Stimulated activated CD8-positive, alpha-beta memory T cell treated with anti-CD3 and anti-CD28 coated beads, Interleukin-15, amount 100 ng/mL, for 24 hours (primary cell): ENCODE data around the gene BTBD2.

ENCODE experiments used
- DNase-seq: peaks from one replicate; pipeline ENCODE4 v3.0.0-alpha.2; 2020; ENCODE audit warnings: low read depth

Gene BTBD2

DNA sequence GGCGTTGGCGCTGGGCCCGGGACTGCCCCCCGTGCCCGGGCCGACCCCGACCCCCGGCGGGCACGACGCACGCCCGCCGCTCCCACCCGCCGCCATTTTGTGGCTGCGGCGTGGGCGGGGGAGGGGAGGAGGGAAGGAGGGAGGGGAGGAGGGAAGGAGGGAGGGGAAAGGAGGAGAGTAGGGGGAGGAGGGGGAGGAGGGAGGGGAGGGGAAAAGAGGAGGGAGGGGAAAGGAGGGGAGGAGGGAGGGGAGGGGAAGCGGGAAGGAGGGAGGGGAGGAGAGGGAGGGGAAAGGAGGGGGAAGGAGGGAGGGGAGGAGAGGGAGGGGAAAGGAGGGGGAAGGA, at the start of gene BTBD2:
Gene BTBD2, minus strand, starts transcription at position 107 of the 343 bp plus-strand sequence. Its CDS starts 11 bp downstream, at position 96.
- peak; percentile 32 for DNase-seq

DNA sequence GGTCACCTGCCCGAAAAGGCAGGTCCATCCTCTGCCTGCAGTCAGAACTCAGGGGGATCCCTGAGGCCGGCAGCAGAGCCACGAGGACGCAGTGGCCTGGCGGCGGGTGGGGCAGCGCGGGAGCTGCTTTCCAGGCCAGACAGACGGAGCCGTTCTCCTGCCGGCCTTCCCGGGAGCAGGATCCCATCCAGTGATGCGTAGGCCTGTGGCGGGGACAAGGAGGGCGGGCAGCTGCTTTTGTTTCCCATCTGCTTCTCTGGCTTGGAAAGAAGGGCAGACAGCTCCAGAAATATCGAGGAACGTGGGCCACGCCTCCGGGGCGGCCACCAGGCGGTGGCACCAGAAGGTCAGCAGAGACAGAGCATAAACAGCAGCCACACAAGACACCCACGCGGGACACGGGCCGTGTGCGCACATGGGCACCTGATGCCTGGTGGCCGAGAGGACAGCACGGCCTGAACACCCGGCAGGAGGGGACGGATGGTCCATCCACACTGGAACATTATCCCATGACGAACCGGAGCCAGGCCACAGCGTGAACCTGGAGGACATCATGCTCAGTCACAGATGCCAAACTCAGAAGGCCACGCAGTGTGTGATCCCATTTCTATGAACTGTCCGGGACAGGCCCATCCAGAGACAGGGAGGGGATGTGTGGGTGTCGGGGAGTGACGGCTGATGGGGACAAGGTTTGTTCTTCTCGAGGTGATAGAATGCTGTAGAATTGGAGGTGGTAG, 49.4 kb upstream of the BTBD2 start:
- DNase-seq: no peak

DNA sequence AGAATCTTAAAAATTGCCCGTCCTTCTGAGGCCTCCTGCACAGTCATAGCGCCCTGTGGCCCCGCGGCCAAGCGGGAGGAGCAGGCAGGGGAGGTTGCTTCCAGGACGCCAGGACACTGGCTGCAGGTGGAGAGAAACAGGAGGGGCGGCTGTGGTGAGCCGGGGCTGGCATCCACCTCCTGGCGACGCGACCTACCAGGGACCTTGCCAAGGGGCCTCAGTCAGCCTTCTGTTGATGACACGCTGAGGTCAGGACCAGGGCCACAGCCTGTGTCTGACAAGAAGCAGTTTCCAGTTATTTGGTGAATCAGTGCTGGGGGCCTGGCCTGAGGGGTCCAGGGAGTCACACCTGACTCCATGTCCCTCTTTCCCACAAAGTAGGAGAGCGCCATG, 48.9 kb upstream of the BTBD2 start:
- DNase-seq: no peak

DNA sequence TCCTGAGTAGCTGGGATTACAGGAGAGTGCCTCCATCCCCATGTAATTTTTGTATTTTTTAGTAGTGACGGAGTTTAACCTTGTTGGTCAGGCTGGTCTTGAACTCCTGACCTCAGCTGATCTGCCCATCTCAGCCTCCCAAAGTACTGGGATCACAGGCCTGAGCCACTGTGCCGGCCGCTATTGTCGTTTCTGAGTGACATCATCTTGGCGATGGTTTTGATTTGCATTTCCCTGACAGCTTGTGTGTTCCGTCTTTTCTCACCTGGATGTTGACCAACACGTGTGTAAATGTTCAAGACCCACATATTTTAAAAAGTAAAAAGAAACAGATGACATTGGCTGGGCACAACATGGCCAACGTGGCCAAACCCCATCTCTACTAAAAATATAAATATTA, 48.3 kb upstream of the BTBD2 start:
- no peak for DNase-seq

DNA sequence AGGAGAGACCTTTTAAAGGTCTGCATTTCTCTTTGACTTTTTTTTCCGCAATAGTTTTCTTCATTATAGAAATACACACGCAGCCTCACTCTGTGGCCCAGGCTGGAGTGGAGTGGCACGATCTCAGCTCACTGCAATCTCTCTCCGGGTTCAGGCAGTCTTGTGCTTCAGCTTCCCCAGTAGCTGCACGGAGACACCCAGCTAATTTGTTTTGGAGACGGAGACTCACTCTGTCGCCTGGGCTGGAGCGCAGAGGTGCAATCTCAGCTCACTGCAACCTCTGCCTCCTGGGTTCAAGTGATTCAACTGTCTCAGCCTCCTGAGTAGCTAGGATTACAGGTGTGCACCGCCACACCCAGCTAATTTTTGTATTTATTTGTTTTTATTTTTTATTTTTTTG, 47.3 kb upstream of the BTBD2 start:
- DNase-seq: no peak

DNA sequence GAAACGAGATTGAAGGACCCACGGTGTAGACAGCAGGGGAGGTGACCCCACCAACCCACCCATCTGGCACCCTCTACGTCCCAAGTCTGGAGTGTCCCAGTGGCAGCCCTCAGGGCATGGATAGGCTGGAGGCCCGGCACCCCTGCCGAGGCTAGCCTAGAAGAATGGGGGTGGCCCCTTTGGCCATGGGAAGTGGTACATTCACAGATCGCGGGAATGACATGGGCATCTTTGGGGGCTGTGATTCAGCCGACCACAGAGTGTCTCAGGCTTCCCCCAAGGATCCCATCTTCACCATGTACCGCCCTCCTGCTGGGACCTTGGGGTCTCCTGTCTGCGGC, 46.8 kb upstream of the BTBD2 start:
- no peak for DNase-seq

DNA sequence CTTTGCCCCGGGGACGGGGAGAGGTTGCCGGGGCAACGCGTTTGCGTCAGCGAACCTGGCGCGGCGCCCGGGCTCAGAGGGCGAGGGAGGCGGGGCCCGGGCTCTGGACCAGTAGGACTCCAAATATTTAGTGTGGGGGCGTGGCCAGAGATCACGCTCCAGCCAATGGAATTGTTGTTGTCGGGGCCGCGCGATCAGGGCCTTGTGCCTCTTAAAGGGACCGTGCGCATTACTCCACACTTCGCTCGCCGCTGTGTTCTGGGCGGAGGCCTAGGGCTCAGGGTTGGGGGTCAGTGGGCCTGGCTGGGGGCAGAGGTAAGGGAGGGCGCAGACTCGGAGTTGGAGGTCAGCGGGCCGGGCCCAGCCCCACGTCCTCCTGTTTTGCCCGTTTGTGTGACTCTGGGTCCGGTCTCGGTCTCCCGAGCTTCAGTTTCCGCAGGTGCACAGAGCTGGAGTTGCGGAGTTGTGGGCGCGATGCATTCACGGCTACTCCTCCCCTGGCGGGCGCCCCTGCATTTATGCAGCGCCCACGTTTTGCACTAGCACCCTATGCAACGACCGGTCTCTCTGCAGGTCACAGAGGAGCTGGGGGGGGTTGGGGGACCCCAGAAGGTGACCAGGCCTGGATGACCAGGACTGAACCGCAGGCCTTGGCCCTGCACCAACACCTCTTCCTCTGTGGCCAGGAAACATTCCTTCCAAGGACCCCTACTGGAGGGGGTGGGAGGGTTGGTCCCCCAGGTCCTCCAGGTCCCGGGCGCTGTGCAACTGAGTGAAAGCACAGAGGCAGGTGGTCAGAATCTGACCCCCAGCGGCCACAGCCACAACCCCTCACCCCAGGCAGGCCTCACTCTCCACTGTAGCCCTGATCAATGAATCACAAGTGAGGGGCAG, 46.2 kb upstream of the BTBD2 start:
- DNase-seq: peak; percentile 100

DNA sequence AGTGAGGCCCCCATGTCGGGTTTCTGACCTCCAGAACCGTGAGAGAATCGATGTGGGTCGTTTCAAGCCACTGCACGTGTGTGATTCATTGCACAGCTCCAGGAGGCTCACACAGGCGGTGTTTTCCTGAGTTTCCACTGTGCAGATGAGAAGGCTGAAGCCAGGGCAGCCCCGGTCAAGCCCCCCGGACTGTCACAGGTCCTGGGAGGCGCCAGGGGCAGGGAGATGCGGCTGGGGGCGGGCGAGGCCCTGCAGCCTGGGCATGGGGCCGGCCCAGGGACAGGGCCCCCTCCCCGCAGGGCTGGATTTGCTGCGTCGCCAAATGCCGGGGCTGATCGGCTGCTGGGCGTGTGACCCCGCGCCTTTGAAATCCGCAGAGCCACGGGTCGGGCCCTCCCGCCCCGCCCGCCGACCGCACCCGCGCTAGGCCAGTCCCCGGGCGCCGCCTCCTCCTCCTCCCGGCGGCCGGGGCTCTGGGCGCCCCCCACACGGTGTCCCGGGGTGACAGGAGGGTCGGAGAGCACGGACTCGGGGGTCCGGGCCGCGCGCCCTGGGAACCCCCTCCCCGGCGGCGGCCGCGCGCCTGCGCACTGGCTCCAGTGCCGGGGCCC, 45.5 kb upstream of the BTBD2 start:
- no peak for DNase-seq

DNA sequence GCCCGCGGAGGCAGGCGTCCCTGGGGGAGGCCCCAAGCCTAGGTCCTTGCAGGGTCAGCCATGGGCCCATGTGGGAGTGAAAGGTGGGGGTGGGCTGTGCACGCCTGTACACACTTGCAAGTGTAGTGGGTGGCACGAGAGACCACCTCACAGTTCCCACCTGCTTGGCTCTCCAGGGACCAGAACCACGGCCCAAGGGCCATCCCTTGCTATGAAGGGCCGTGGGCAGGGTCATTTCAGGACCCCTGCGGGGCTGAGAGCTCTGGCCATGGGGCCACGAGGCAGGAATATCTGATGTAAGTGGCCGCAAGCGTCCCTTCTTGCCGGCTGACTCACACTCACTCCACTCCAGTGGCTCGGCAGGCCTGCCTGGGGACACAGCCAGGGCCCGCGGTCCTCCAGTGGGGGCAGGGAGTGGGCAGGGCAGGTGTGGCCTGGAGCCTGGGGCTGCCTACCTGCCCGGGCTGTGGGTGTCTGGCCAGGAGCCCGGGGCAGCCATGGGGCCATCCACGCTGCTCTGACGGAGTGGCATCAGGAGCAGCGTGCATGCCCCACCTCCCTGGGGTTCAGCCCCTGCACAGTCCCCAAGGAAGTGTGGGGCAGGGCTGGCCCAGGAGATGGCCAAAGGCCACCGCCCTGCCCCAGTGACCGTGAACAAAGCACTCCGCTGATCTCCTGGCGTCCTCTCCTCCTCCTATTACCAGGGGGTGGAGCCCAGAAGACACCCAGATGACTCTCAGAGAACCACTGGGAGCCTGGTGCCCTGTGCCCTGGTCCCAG, 44.1 kb upstream of the BTBD2 start:
- no peak for DNase-seq

DNA sequence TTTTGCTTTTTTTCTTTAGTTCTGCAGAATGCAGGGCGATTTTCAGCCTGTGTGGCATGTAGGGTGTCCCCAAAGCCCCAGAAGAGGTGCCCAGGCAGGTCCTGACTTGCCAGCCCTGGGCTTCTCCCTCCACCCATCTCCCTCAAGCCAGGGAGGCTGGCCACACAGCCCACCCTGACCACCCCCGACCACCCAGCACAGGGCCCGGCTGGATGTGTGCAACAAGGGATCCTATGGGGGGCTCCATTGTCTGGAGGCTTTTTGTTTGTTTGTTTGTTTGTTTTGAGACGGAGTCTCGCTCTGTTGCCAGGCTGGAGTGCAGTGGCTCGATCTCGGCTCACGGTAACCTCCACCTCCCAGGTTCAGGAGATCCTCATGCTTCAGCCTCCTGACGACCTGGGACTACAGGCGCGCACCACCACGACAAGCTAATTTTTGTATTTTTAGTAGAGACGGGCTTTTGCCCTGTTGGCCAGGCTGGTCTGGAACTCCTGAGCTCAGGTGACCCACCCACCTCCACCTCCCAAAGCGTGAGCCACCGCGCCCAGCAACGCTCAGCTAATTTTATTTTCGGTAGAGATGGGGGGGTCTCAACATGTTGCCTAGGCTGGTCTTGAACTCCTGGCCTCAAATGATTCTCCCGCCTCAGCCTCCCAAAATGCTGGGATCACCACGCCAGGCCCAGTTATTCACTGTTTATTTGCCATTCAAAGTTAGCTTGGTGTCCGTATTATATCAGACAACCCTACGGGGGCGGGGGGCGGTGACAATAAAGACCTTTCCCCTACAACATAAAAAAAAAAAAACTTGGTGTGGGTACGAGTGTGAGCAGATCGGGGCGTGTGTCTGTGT, 43.3 kb upstream of the BTBD2 start:
- no peak for DNase-seq

DNA sequence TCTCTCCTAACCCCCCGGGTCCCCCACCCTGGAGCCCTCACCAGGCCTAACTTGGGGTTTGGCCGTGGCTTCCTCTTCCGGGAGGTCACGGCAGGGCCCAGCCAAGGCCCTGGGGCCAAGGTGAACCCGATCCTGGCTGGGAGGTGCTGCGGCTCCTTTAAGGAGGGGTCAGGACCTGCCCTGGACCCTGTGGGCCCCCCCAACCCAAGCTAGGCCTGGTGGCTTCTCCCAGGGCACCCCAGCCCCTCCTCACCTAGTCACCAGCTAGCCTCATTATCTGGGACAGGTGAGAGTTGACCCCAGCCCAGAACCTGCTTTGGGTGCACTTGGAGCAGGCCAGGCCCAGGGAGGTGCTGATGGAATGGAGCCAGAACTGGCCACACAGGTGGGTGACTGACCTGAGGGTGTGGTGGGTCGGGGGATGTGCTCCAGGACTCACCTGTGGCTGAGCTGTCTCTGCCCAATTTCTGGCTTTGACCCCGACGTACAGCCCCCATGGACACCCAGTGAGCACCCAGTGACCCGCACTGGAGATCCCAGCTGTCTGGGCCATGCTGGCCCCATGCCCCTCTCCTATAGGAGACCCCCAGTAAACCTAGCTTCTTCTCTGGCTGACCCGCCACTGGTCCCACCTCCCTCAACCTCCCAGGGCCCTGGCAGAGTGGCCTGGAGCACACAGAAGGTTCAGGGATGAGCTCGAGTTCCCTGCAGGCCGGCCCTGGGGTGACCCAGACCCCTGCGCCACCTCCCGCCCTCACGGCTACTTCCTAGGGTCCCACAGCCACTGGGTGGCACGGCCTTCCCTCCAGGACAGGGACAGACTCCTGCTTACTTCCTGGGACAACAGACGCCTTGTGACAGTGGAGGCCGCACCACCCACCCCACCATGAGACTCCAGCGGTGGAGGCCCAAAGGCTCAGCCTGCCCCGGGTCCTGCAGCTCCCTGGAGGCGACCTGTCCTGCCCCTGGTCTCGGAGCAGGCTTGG, 42.3 kb upstream of the BTBD2 start:
- DNase-seq: no peak

DNA sequence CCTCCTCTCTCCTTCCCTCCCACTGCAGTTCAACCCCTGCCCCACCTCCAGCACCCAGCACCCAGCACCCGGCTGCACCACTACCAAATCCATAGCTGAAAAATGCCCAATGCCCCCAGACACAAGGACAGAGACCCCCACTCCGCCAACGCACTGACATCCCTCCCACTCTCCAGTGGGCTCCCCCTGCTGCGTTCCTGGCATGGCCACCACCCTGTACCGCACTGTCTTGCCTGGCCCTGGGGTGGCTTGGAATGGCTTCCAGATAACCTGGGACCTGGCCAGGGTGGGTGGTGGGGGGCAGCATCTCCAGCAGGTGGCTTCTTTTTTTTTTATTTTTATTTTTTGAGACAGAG, 41.3 kb upstream of the BTBD2 start:
- no peak for DNase-seq

DNA sequence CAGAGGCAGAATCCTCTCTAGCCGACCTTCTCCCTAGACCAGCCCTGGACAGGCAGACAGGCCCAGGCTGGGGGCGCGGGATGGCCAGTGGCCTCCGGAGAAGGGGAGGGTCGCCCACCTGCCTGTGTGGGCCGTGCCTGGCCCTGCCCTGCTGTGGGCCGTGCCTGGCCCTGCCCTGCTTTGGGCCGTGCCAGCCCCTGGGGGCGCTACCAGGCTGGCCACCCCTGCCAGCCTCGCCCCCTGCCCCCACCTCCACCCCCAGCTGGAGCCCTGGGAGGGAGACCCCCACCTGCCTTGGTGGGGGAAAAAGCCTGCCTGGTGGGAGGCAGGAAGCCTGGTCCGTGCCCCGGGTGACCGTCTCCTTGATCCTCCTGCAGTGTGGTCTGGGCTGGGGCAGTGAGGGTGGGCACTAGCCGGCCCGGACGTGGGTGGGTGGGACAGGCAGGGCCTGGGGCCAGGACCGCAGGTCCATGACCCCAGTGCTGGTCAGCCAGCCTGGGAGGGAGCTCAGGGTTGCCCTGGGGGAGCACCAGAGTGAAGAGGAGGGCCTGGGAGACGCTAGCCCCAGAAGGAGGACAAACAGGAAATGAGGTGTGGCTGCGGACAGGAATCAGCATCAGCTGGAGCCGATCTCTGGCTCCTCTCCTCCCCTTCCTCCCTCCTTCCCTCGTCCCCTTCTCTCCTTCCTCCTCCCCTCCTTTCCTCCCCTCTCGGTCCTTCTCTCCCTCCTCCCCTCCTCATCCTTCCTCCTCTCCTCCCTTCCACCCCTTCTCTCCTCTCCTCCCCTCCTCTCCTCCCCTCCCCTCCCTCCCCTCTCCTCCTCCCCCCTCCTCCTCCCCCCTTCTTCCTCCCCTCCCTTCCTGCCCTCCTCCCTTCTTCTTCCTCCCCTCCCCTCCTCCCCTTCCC, 40.7 kb upstream of the BTBD2 start:
- no peak for DNase-seq

DNA sequence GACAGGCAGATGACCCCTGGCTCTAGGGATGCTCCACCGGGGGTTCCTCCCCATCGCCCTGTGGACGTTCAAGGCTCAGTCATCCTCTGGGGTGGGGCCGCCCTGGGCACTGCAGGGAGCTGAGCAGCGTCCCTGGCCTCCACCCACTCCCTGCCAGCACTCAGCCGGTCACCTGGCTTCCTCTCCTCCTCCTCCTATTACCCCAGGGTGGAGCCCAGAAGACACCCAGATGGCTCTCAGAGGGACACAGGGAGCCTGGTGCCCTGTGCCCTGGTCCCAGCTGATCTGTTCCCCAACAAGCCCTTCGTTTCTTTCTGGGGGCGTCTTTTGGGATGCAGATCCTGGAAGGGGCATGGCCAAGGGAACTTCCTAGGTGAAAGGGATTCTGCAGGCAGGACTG, 39.2 kb upstream of the BTBD2 start:
- DNase-seq: no peak

DNA sequence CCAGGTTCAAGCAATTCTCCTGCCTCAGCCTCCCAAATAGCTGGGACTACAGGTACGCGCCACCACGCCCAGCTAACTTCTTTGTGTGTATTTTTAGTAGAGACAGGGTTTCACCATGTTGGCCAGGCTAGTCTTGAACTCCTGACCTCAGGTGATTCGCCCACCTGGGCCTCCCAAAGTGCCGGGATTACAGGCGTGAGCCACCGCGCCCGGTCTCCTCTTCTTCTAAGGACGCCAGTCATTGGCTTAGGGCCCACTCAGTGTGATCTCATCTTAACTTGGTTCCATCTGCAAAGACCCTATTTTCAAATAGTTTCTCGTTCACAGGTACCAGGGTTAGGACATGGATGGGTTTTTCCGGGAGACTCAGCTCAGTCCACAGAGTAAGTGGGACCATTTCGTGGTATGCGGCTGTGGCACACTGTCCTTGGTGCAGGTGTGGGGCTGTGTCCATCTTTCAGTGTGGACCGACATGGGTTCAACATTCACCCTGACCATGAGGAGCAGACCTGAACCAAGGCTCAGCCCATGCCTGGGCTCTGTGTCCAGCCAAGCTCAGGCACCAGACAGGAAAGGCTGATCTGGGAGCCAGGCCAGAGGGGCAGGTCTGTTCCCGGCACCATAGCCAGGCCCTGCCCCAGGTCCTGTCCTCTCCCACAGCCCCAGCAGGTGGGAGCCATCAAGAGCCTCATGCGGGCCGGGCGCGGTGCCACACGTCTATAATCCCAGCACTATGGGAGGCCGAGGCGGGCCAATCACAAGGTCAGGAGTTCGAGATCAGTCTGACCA, 38.3 kb upstream of the BTBD2 start:
- no peak for DNase-seq

DNA sequence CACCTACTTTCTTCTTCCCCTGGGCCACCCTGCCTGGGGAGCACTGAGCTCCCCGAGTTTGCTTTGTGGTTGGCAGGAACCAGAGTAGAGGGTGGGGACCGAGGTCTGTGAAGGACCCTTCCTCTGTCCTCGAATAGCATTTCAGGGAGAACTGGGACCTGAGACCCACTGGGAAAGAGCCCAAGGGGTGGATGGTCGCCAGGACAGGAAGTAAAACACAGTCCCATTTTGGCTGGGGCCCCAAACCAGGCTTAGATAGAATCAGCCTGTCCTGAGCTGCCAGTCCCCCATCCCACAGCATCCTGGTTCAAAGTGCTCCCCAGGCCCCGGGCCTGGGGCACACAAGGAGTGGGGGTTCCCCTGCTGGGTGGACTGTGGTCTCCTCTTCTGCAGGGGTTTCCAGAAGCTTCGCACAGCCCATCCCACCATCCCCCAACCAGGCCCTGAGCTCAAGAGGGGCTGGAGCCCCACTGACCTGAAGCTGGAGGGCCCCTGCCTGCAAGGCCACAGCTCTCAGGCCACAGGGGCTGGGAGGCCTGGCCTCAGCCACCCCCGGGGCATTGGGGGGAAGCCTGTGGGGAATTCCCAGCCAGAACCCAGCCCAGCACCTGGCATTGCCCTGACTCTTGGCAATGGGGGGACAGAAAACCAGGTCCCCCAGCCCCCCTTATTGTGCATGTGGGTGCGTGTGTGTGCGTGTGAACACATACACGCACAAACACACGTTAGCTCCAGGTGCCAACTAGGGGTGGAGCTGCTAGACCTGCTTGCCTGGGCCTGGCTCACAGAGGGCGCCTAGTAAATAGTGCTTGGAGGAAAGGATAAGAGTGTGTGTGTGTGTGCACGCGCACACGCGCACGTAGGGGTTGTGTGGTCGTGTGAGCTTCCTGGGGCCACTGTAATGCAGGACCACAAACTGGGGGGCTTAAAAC, 36.5 kb upstream of the BTBD2 start:
- DNase-seq: no peak
